Smooth muscle cell (in vitro differentiated cells): ENCODE data around the gene OTOF. TPM values are rescaled to one million over a fixed set of nuclear protein-coding genes. Genes with fewer than 3 reads are reported as not detected.

Experiments
- DNase-seq: peaks from one replicate; lab custom pipeline; 2025; ENCODE audit not compliant: unreplicated experiment; lab: John Stamatoyannopoulos, UW
- H2AFZ ChIP-seq: fragments of 200-600 bp; sonication (generic); 2 replicates; pipeline ENCODE4 v1.6.0; 2016; ENCODE audit warnings: antibody characterized with exemption, low read depth, mild to moderate bottlenecking
- H3F3A ChIP-seq: fragments of 200-600 bp; sonication (generic); 2 replicates; pipeline ENCODE4 v1.6.0; 2017; ENCODE audit warnings: antibody characterized with exemption, low read depth
- H3K27ac ChIP-seq: fragments of 200-600 bp; sonication (generic); 2 replicates; pipeline ENCODE4 v1.5.1; 2016; ENCODE audit warnings: low read depth, mild to moderate bottlenecking
- H3K27me3 ChIP-seq: fragments of 200-600 bp; sonication (generic); 2 replicates; pipeline ENCODE4 v1.6.1; 2016; ENCODE audit warnings: low read depth, mild to moderate bottlenecking
- H3K36me3 ChIP-seq: fragments of 200-600 bp; sonication (generic); 2 replicates; pipeline ENCODE4 v1.5.1; 2016; ENCODE audit warnings: low read depth
- H3K4me1 ChIP-seq: fragments of 200-600 bp; sonication (generic); 2 replicates; pipeline ENCODE4 v1.5.1; 2016; ENCODE audit warnings: low read depth
- H3K4me2 ChIP-seq: fragments of 200-600 bp; sonication (generic); 2 replicates; pipeline ENCODE4 v1.6.0; 2016; ENCODE audit warnings: mild to moderate bottlenecking
- H3K4me3 ChIP-seq: fragments of 200-600 bp; sonication (generic); 2 replicates; pipeline ENCODE4 v1.5.1; 2016; ENCODE audit warnings: mild to moderate bottlenecking
- H3K79me2 ChIP-seq: fragments of 200-600 bp; sonication (generic); 2 replicates; pipeline ENCODE4 v1.6.0; 2016; ENCODE audit warnings: low read depth, mild to moderate bottlenecking
- H3K9ac ChIP-seq: fragments of 200-600 bp; sonication (generic); 2 replicates; pipeline ENCODE4 v1.6.0; 2016; ENCODE audit warnings: low read depth
- H3K9me3 ChIP-seq: fragments of 200-600 bp; sonication (generic); replicated peaks from 2 replicates; pipeline ENCODE4 v1.5.1; 2016; ENCODE audit warnings: low read depth
- H4K20me1 ChIP-seq: fragments of 200-600 bp; sonication (generic); 2 replicates; pipeline ENCODE4 v1.6.0; 2016; ENCODE audit warnings: low read depth
- CTCF ChIP-seq: fragments of 200-600 bp; sonication (generic); IDR thresholded peaks from 2 replicates; pipeline ENCODE4 v1.5.1; 2017; ENCODE audit warnings: borderline replicate concordance, mild to moderate bottlenecking, antibody characterized with exemption; ENCODE audit not compliant: insufficient read depth, poor library complexity, severe bottlenecking
- WGBS: methylation state at CpG from one replicate; pipeline ENCODE4 v1.1.7; 2016; ENCODE audit warnings: low lambda C conversion rate; 5-methylcytosine and 5-hydroxymethylcytosine counted together
- polyA plus RNA-seq: library from polyadenylated mRNA; unstranded; fragments of >200 nt; fragmentation: Nextera tagmentation; extraction: Ambion mirVana; gene quantifications from 2 replicates; pipeline ENCODE4 v1.2.1, GENCODE V29; 2016
- total RNA-seq: library from RNA; depleted of rRNA; stranded (reverse); fragments of >200 nt; gene quantifications from 2 replicates; pipeline ENCODE4 v1.2.3, GENCODE V29; 2014

Gene OTOF
- total and polyA plus RNA-seq, 2 experiments from 2014 or later = 0.05 TPM; not detected in 1

GRCh38 chr2:26485725-26486418, 7.9 kb upstream of the OTOF start:
- 90% methylated on average over 5 of the region's 8 CpGs for WGBS
- Histone ChIP-seq H3K27me3 (no peaks in the 10 kb centered on the region), H3K9me3 (no peaks in the 10 kb centered on the region), H3K4me3 (no peak overlapping the region), H3K27ac (no peak overlapping the region), H3F3A (no peaks in the 10 kb centered on the region), H3K4me1 (no peaks in the 10 kb centered on the region), H2AFZ (no peak overlapping the region), H4K20me1 (no peaks in the 10 kb centered on the region), H3K79me2 (no peaks in the 10 kb centered on the region), H3K9ac (no peak overlapping the region), H3K36me3 (no peaks in the 10 kb centered on the region), H3K4me2 (no peak overlapping the region)
- no peak for DNase-seq
- TF ChIP-seq CTCF = no peak

- Histone ChIP-seq H3K4me2 (no peak overlapping the region), H2AFZ (no peak overlapping the region), H3K9me3 (no peaks in the 10 kb centered on the region), H3K36me3 (no peaks in the 10 kb centered on the region), H3K9ac (no peak overlapping the region), H3K27me3 (no peaks in the 10 kb centered on the region), H3K4me1 (no peaks in the 10 kb centered on the region), H3K4me3 (no peak overlapping the region), H3K79me2 (no peaks in the 10 kb centered on the region), H3F3A (no peaks in the 10 kb centered on the region), H3K27ac (no peak overlapping the region), H4K20me1 (no peaks in the 10 kb centered on the region)
- DNase-seq = no peak
- WGBS = 90% methylated on average over 2 of the region's 2 CpGs
- TF ChIP-seq CTCF = no peak
These were observed 7.2 kb upstream of the OTOF start for GRCh38 chr2:26485099-26485498.

GRCh38 chr2:26484579-26484978, 6.7 kb upstream of the OTOF start:
- no peak for TF ChIP-seq CTCF
- no peak for DNase-seq
- Histone ChIP-seq H3K27ac (no peak overlapping the region), H4K20me1 (no peaks in the 10 kb centered on the region), H3K27me3 (no peaks in the 10 kb centered on the region), H3K79me2 (no peaks in the 10 kb centered on the region), H3K36me3 (no peaks in the 10 kb centered on the region), H3K4me3 (no peak overlapping the region), H3K4me2 (no peak overlapping the region), H3K9ac (no peak overlapping the region), H3F3A (no peaks in the 10 kb centered on the region), H3K9me3 (no peaks in the 10 kb centered on the region), H2AFZ (no peak overlapping the region), H3K4me1 (no peaks in the 10 kb centered on the region)
- 85% methylated on average over 4 of the region's 4 CpGs for WGBS
